ENCODE results near the gene DCUN1D1.

Gene DCUN1D1

GRCh38 chr3:182941719-182942118, 38.6 kb downstream of the DCUN1D1 start:
- Mint-ChIP-seq H3K9me3 (no peaks in the 10 kb centered on the region), H3K4me1 (peaks cover 15% of the 10 kb centered on the region), H3K4me3 (no peak overlapping the region), H3K27ac (ENCODE audit: low read depth) (no peak overlapping the region), H3K27me3 (no peaks in the 10 kb centered on the region), H3K36me3 (ENCODE audit: insufficient read depth) (peaks cover 21% of the 10 kb centered on the region)
- no peak for ATAC-seq (replicated peaks; ENCODE audit: extremely low read depth, poor library complexity, severe bottlenecking)
- no peak for DNase-seq (ENCODE audit: low spot score in 2 of 2)

- DNase-seq (ENCODE audit: low spot score in 2 of 2) (no peak), ATAC-seq (replicated peaks; ENCODE audit: extremely low read depth, poor library complexity, severe bottlenecking) (no peak)
- H3K36me3 Mint-ChIP-seq (ENCODE audit: insufficient read depth), result peaks cover 10% of the 10 kb centered on the region
- no peak overlapping the region for H3K27ac Mint-ChIP-seq (ENCODE audit: low read depth)
- H3K9me3 Mint-ChIP-seq, result no peaks in the 10 kb centered on the region
- H3K27me3 Mint-ChIP-seq, result no peaks in the 10 kb centered on the region
- H3K4me3 Mint-ChIP-seq, result no peak overlapping the region
- H3K4me1 Mint-ChIP-seq, result peaks cover 24% of the 10 kb centered on the region
These were observed 40.0 kb downstream of the DCUN1D1 start for GRCh38 chr3:182940266-182940808.

GRCh38 chr3:182937293-182938051, 42.9 kb downstream of the DCUN1D1 start:
- no peaks in the 10 kb centered on the region for H3K9me3 Mint-ChIP-seq
- H3K4me1 Mint-ChIP-seq, result peaks cover 24% of the 10 kb centered on the region
- no peaks in the 10 kb centered on the region for H3K27me3 Mint-ChIP-seq
- H3K27ac Mint-ChIP-seq (ENCODE audit: low read depth), result peak overlapping the region; percentile 36
- ATAC-seq (replicated peaks; ENCODE audit: extremely low read depth, poor library complexity, severe bottlenecking), result no peak
- no peaks in the 10 kb centered on the region for H3K36me3 Mint-ChIP-seq (ENCODE audit: insufficient read depth)
- H3K4me3 Mint-ChIP-seq, result no peak overlapping the region
- DNase-seq (ENCODE audit: low spot score in 2 of 2), result no peak

GRCh38 chr3:182936918-182937285, 43.4 kb downstream of the DCUN1D1 start:
- no peak overlapping the region for H3K4me3 Mint-ChIP-seq
- DNase-seq (ENCODE audit: low spot score in 2 of 2) (no peak), ATAC-seq (replicated peaks; ENCODE audit: extremely low read depth, poor library complexity, severe bottlenecking) (no peak)
- H3K27ac Mint-ChIP-seq (ENCODE audit: low read depth), result peak overlapping the region; percentile 36
- H3K27me3 Mint-ChIP-seq, result no peaks in the 10 kb centered on the region
- peaks cover 24% of the 10 kb centered on the region for H3K4me1 Mint-ChIP-seq
- H3K9me3 Mint-ChIP-seq, result no peaks in the 10 kb centered on the region
- no peaks in the 10 kb centered on the region for H3K36me3 Mint-ChIP-seq (ENCODE audit: insufficient read depth)

- no peak for ATAC-seq (replicated peaks; ENCODE audit: extremely low read depth, poor library complexity, severe bottlenecking)
- Mint-ChIP-seq H3K4me1 (peaks cover 24% of the 10 kb centered on the region), H3K36me3 (ENCODE audit: insufficient read depth) (no peaks in the 10 kb centered on the region), H3K27me3 (no peaks in the 10 kb centered on the region), H3K4me3 (no peak overlapping the region), H3K27ac (ENCODE audit: low read depth) (no peak overlapping the region), H3K9me3 (no peaks in the 10 kb centered on the region)
- no peak for DNase-seq (ENCODE audit: low spot score in 2 of 2)
These were observed 44.0 kb downstream of the DCUN1D1 start for GRCh38 chr3:182936239-182936917.

GRCh38 chr3:182935803-182936202, 44.5 kb downstream of the DCUN1D1 start:
- Mint-ChIP-seq H3K9me3 (no peaks in the 10 kb centered on the region), H3K27ac (ENCODE audit: low read depth) (no peak overlapping the region), H3K4me3 (no peak overlapping the region), H3K4me1 (peaks cover 24% of the 10 kb centered on the region), H3K27me3 (no peaks in the 10 kb centered on the region), H3K36me3 (ENCODE audit: insufficient read depth) (no peaks in the 10 kb centered on the region)
- ATAC-seq (replicated peaks; ENCODE audit: extremely low read depth, poor library complexity, severe bottlenecking) (no peak), DNase-seq (ENCODE audit: low spot score in 2 of 2) (no peak)

GRCh38 chr3:182925944-182926337, 54.4 kb downstream of the DCUN1D1 start:
- ATAC-seq (replicated peaks; ENCODE audit: extremely low read depth, poor library complexity, severe bottlenecking) (no peak), DNase-seq (ENCODE audit: low spot score in 2 of 2) (no peak)
- no peak overlapping the region for H3K27ac Mint-ChIP-seq (ENCODE audit: low read depth)
- H3K4me1 Mint-ChIP-seq, result peaks cover 23% of the 10 kb centered on the region
- no peaks in the 10 kb centered on the region for H3K27me3 Mint-ChIP-seq
- peaks cover 5% of the 10 kb centered on the region for H3K9me3 Mint-ChIP-seq
- H3K4me3 Mint-ChIP-seq, result no peak overlapping the region
- H3K36me3 Mint-ChIP-seq (ENCODE audit: insufficient read depth), result peaks cover 18% of the 10 kb centered on the region

GRCh38 chr3:182925330-182925943, 54.9 kb downstream of the DCUN1D1 start:
- ATAC-seq (replicated peaks; ENCODE audit: extremely low read depth, poor library complexity, severe bottlenecking) (no peak), DNase-seq (ENCODE audit: low spot score in 2 of 2) (no peak)
- Mint-ChIP-seq H3K9me3 (peaks cover 4% of the 10 kb centered on the region), H3K4me1 (peaks cover 23% of the 10 kb centered on the region), H3K27ac (ENCODE audit: low read depth) (no peak overlapping the region), H3K4me3 (no peak overlapping the region), H3K27me3 (no peaks in the 10 kb centered on the region), H3K36me3 (ENCODE audit: insufficient read depth) (peaks cover 19% of the 10 kb centered on the region)

GRCh38 chr3:182921665-182922355, 58.5 kb downstream of the DCUN1D1 start:
- no peak overlapping the region for H3K27ac Mint-ChIP-seq (ENCODE audit: low read depth)
- DNase-seq (ENCODE audit: low spot score in 2 of 2), result no peak

GRCh38 chr3:182920515-182921084, 59.7 kb downstream of the DCUN1D1 start:
- ATAC-seq (replicated peaks; ENCODE audit: extremely low read depth, poor library complexity, severe bottlenecking) (no peak), DNase-seq (ENCODE audit: low spot score in 2 of 2) (no peak)
- no peaks in the 10 kb centered on the region for H3K9me3 Mint-ChIP-seq
- H3K27me3 Mint-ChIP-seq, result no peaks in the 10 kb centered on the region
- peaks cover 20% of the 10 kb centered on the region for H3K36me3 Mint-ChIP-seq (ENCODE audit: insufficient read depth)
- no peak overlapping the region for H3K27ac Mint-ChIP-seq (ENCODE audit: low read depth)
- H3K4me3 Mint-ChIP-seq, result no peak overlapping the region
- peaks cover 5% of the 10 kb centered on the region for H3K4me1 Mint-ChIP-seq

More at GRCh38 chr3:182921665-182922355, 58.5 kb downstream of the DCUN1D1 start:
- H3K36me3 Mint-ChIP-seq (ENCODE audit: insufficient read depth), result peaks cover 21% of the 10 kb centered on the region
- H3K27me3 Mint-ChIP-seq, result no peaks in the 10 kb centered on the region
- no peak overlapping the region for H3K4me3 Mint-ChIP-seq
- H3K9me3 Mint-ChIP-seq, result no peaks in the 10 kb centered on the region
- H3K4me1 Mint-ChIP-seq, result peaks cover 13% of the 10 kb centered on the region
- ATAC-seq (replicated peaks; ENCODE audit: extremely low read depth, poor library complexity, severe bottlenecking), result no peak

- Mint-ChIP-seq H3K36me3 (ENCODE audit: insufficient read depth) (peaks cover 17% of the 10 kb centered on the region), H3K27ac (ENCODE audit: low read depth) (no peak overlapping the region), H3K9me3 (no peaks in the 10 kb centered on the region), H3K4me1 (peaks cover 2% of the 10 kb centered on the region), H3K4me3 (no peak overlapping the region), H3K27me3 (no peaks in the 10 kb centered on the region)
- DNase-seq (ENCODE audit: low spot score in 2 of 2) (no peak), ATAC-seq (replicated peaks; ENCODE audit: extremely low read depth, poor library complexity, severe bottlenecking) (no peak)
These were observed 60.4 kb downstream of the DCUN1D1 start for GRCh38 chr3:182919866-182920357.

GRCh38 chr3:182917134-182917533, 63.2 kb downstream of the DCUN1D1 start:
- peaks cover 29% of the 10 kb centered on the region for H3K4me1 Mint-ChIP-seq
- H3K36me3 Mint-ChIP-seq (ENCODE audit: insufficient read depth), result peaks cover 5% of the 10 kb centered on the region
- ATAC-seq (replicated peaks; ENCODE audit: extremely low read depth, poor library complexity, severe bottlenecking) (no peak), DNase-seq (ENCODE audit: low spot score in 2 of 2) (no peak)
- H3K27me3 Mint-ChIP-seq, result no peaks in the 10 kb centered on the region
- no peak overlapping the region for H3K27ac Mint-ChIP-seq (ENCODE audit: low read depth)
- H3K9me3 Mint-ChIP-seq, result no peaks in the 10 kb centered on the region
- H3K4me3 Mint-ChIP-seq, result no peak overlapping the region
